ENCODE measurements around the gene MAPKAPK2.

Gene MAPKAPK2

GRCh38 chr1:206714331-206715058 lies 29.8 kb downstream of the MAPKAPK2 start:
- H3K27ac ChIP-seq = no peak overlapping the region
- TF ChIP-seq CTCF (IDR thresholded peaks at IDR 0.05) (no peak), ZFX (IDR thresholded peaks at IDR 0.05; ENCODE audit: borderline replicate concordance) (no peak)

- no peak overlapping the region for H3K27ac ChIP-seq
- TF ChIP-seq ZFX (IDR thresholded peaks at IDR 0.05; ENCODE audit: borderline replicate concordance) = no peak
- no peak for TF ChIP-seq CTCF (IDR thresholded peaks at IDR 0.05)
These were observed 30.4 kb downstream of the MAPKAPK2 start for GRCh38 chr1:206715120-206715519.

GRCh38 chr1:206715552-206716158 lies 30.9 kb downstream of the MAPKAPK2 start:
- TF ChIP-seq ZFX (IDR thresholded peaks at IDR 0.05; ENCODE audit: borderline replicate concordance) = no peak
- no peak for TF ChIP-seq CTCF (IDR thresholded peaks at IDR 0.05)
- no peak overlapping the region for H3K27ac ChIP-seq

GRCh38 chr1:206716159-206716869 lies 31.6 kb downstream of the MAPKAPK2 start:
- H3K27ac ChIP-seq = no peak overlapping the region
- TF ChIP-seq ZFX (IDR thresholded peaks at IDR 0.05; ENCODE audit: borderline replicate concordance) (no peak), CTCF (IDR thresholded peaks at IDR 0.05) (no peak)

- TF ChIP-seq ZFX (IDR thresholded peaks at IDR 0.05; ENCODE audit: borderline replicate concordance) (no peak), CTCF (IDR thresholded peaks at IDR 0.05) (no peak)
- H3K27ac ChIP-seq = no peak overlapping the region
These were observed 32.4 kb downstream of the MAPKAPK2 start for GRCh38 chr1:206716870-206717673.

- TF ChIP-seq ZFX (IDR thresholded peaks at IDR 0.05; ENCODE audit: borderline replicate concordance) = no peak
- H3K27ac ChIP-seq = no peak overlapping the region
These were observed 32.9 kb downstream of the MAPKAPK2 start for GRCh38 chr1:206717674-206717989.

- TF ChIP-seq CTCF (IDR thresholded peaks at IDR 0.05) (no peak), ZFX (IDR thresholded peaks at IDR 0.05; ENCODE audit: borderline replicate concordance) (no peak)
- H3K27ac ChIP-seq = no peak overlapping the region
These were observed 34.6 kb downstream of the MAPKAPK2 start for GRCh38 chr1:206719169-206719839.

Data from 22Rv1 (cell line).